IMR-90 (cell line): ENCODE data around the gene EEF1AKMT1. TPM values are rescaled to one million over a fixed set of nuclear protein-coding genes. Genes with fewer than 3 reads are reported as not detected.

Experiments
- ATAC-seq: fragments of 200-7000 bp; cut with Tn5 transposase; 2 replicates; pipeline ENCODE4 v1.9.1; 2020; ENCODE audit warnings: low read depth, mild to moderate bottlenecking, moderate library complexity
- BruUV-seq: library from RNA; stranded (reverse); fragments of 400-500 nt; replicated peaks from 2 replicates; lab custom pipeline; 2021; lab: Mats Ljungman, UMichigan
- CTCF ChIA-PET: fragments of 300-600 bp; formaldehyde crosslinking; extraction: SDS; loops from one replicate; lab custom pipeline; 2021; ENCODE audit warnings: antibody characterized with exemption; lab: Yijun Ruan, JAX
- POLR2A ChIA-PET: fragments of 300-600 bp; sonication (Branson Sonifier 250); formaldehyde crosslinking; loops from one replicate; lab custom pipeline; 2022; ENCODE audit warnings: antibody characterized with exemption; ENCODE audit not compliant: unreplicated experiment; lab: Charles Lee
- DNase-seq: peaks from one replicate; pipeline ENCODE4 v3.0.0; 2013
- H2AFZ ChIP-seq: replicated peaks from 2 replicates; pipeline ENCODE3; 2013; ENCODE audit warnings: low read length, mild to moderate bottlenecking; ENCODE audit not compliant: poor library complexity
- H2AK5ac ChIP-seq: 2 replicates; pipeline ENCODE4 v1.6.1; 2013; ENCODE audit warnings: low read depth, low read length, inconsistent platforms
- H2AK9ac ChIP-seq: replicated peaks from 2 replicates; pipeline ENCODE3; 2013; ENCODE audit warnings: mild to moderate bottlenecking, low read depth, low read length, moderate library complexity; ENCODE audit not compliant: poor library complexity
- H2BK120ac ChIP-seq: 2 replicates; pipeline ENCODE4 v1.6.1; 2013; ENCODE audit warnings: low read depth, low read length, inconsistent platforms
- H2BK15ac ChIP-seq: 3 replicates; pipeline ENCODE4 v1.6.1; 2013; ENCODE audit warnings: low read depth, low read length, inconsistent platforms
- H2BK20ac ChIP-seq: 2 replicates; pipeline ENCODE4 v1.6.1; 2013; ENCODE audit warnings: low read depth, mild to moderate bottlenecking, inconsistent platforms, low read length, moderate library complexity
- H2BK5ac ChIP-seq: 2 replicates; pipeline ENCODE4 v1.6.1; 2013; ENCODE audit warnings: mild to moderate bottlenecking, low read depth, low read length, inconsistent platforms; ENCODE audit not compliant: poor library complexity, severe bottlenecking
- H3K14ac ChIP-seq: replicated peaks from 2 replicates; pipeline ENCODE4 v1.6.1; 2013; ENCODE audit warnings: low read depth, low read length, inconsistent platforms
- H3K18ac ChIP-seq: 2 replicates; pipeline ENCODE4 v1.6.1; 2013; ENCODE audit warnings: low read depth, low read length, control low read depth
- H3K23ac ChIP-seq: 2 replicates; pipeline ENCODE4 v1.6.1; 2013; ENCODE audit warnings: low read depth, low read length, inconsistent platforms
- H3K27ac ChIP-seq: 2 replicates; pipeline ENCODE4 v1.5.1; 2013; ENCODE audit warnings: mild to moderate bottlenecking, control low read depth, low read length; ENCODE audit not compliant: insufficient read depth
- H3K27me3 ChIP-seq: 2 replicates; pipeline ENCODE4 v1.6.1; 2013; ENCODE audit warnings: low read length; ENCODE audit not compliant: control insufficient read depth, insufficient read depth
- H3K36me3 ChIP-seq: 2 replicates; pipeline ENCODE4 v1.6.1; 2013; ENCODE audit warnings: low read length, mixed read lengths; ENCODE audit not compliant: control insufficient read depth, insufficient read depth
- H3K4ac ChIP-seq: 2 replicates; pipeline ENCODE4 v1.6.1; 2013; ENCODE audit warnings: low read depth, low read length, inconsistent platforms
- H3K4me1 ChIP-seq: 2 replicates; pipeline ENCODE4 v1.6.1; 2013; ENCODE audit warnings: low read length, mixed read lengths; ENCODE audit not compliant: control insufficient read depth, insufficient read depth
- H3K4me2 ChIP-seq: 2 replicates; pipeline ENCODE4 v1.6.1; 2013; ENCODE audit warnings: low read depth, mild to moderate bottlenecking, control low read depth, low read length, moderate library complexity
- H3K4me3 ChIP-seq: 2 replicates; pipeline ENCODE4 v1.5.1; 2013; ENCODE audit warnings: low read depth, mild to moderate bottlenecking, control low read depth, low read length, moderate library complexity; ENCODE audit not compliant: insufficient read depth
- H3K56ac ChIP-seq: 2 replicates; pipeline ENCODE4 v1.6.1; 2013; ENCODE audit warnings: low read length, inconsistent platforms; ENCODE audit not compliant: insufficient read depth; ENCODE audit errors: extremely low read depth
- H3K79me1 ChIP-seq, 2 experiments: 2 replicates each; pipeline ENCODE4 v1.6.1; 2013; ENCODE audit warnings: low read length in 2 of 2, inconsistent platforms in 1 of 2, low read depth in 1 of 2
- H3K9ac ChIP-seq: 2 replicates; pipeline ENCODE4 v1.6.1; 2013; ENCODE audit warnings: low read depth, low read length, control low read depth
- H3K9me1 ChIP-seq: 2 replicates; pipeline ENCODE4 v1.6.1; 2013; ENCODE audit warnings: low read length, inconsistent platforms; ENCODE audit not compliant: insufficient read depth
- H3K9me3 ChIP-seq: 2 replicates; pipeline ENCODE4 v1.6.1; 2013; ENCODE audit warnings: low read length; ENCODE audit not compliant: control insufficient read depth, insufficient read depth
- H4K20me1 ChIP-seq: 2 replicates; pipeline ENCODE4 v1.6.1; 2013; ENCODE audit warnings: low read length, inconsistent platforms; ENCODE audit not compliant: insufficient read depth
- H4K5ac ChIP-seq: 2 replicates; pipeline ENCODE4 v1.6.1; 2013; ENCODE audit warnings: mild to moderate bottlenecking, low read depth, low read length, control low read depth
- H4K8ac ChIP-seq, 2 experiments: 2 replicates each; pipeline ENCODE4 v1.6.1; 2013; ENCODE audit warnings: low read depth in 2 of 2, low read length in 2 of 2, control low read depth in 1 of 2, inconsistent platforms in 1 of 2
- H4K91ac ChIP-seq: 2 replicates; pipeline ENCODE4 v1.6.1; 2013; ENCODE audit warnings: low read depth, low read length, inconsistent platforms; ENCODE audit not compliant: insufficient read depth
- CEBPB ChIP-seq: IDR thresholded peaks from 2 replicates; pipeline ENCODE4 v1.6.1; 2012; ENCODE audit warnings: low read depth, low read length, improper control_type of control experiment
- CHD1 ChIP-seq: IDR thresholded peaks from 2 replicates; pipeline ENCODE4 v1.6.1; 2012; ENCODE audit warnings: low read depth, low read length, improper control_type of control experiment
- FOS ChIP-seq: fragments of 150-350 bp; IDR thresholded peaks from 2 replicates; pipeline ENCODE4 v1.6.1; 2016; ENCODE audit warnings: low read depth, low read length
- MAFK ChIP-seq: IDR thresholded peaks from 2 replicates; pipeline ENCODE4 v1.6.1; 2012; ENCODE audit warnings: low read depth, low read length, improper control_type of control experiment
- MAZ ChIP-seq: IDR thresholded peaks from 2 replicates; pipeline ENCODE4 v1.6.1; 2012; ENCODE audit warnings: low read depth, mild to moderate bottlenecking, low read length, improper control_type of control experiment, moderate library complexity, borderline replicate concordance
- MXI1 ChIP-seq: IDR thresholded peaks from 2 replicates; pipeline ENCODE4 v1.6.1; 2012; ENCODE audit warnings: low read depth, mild to moderate bottlenecking, low read length, moderate library complexity, borderline replicate concordance
- NFE2L2 ChIP-seq: fragments of 150-350 bp; IDR thresholded peaks from 2 replicates; pipeline ENCODE4 v1.6.1; 2016; ENCODE audit warnings: low read depth, mild to moderate bottlenecking, low read length
- POLR2A ChIP-seq: IDR thresholded peaks from 2 replicates; pipeline ENCODE4 v1.6.1; 2012; ENCODE audit warnings: mild to moderate bottlenecking, low read depth, low read length
- RAD21 ChIP-seq: IDR thresholded peaks from 2 replicates; pipeline ENCODE4 v1.6.1; 2012; ENCODE audit warnings: low read length, improper control_type of control experiment
- RCOR1 ChIP-seq: IDR thresholded peaks from 2 replicates; pipeline ENCODE4 v1.6.1; 2012; ENCODE audit warnings: mild to moderate bottlenecking, low read length, improper control_type of control experiment; ENCODE audit not compliant: insufficient replicate concordance
- RFX5 ChIP-seq: IDR thresholded peaks from 2 replicates; pipeline ENCODE4 v1.8.0; 2012; ENCODE audit warnings: low read depth, mild to moderate bottlenecking, low read length, moderate library complexity
- SMC3 ChIP-seq: fragments of 150-350 bp; IDR thresholded peaks from 2 replicates; pipeline ENCODE4 v1.6.1; 2016; ENCODE audit warnings: low read depth, mild to moderate bottlenecking, antibody characterized with exemption, low read length, moderate library complexity
- WGBS, 2 experiments: methylation state at CpG; one replicate each; pipeline versions ENCODE4 v1.1.5 to v1.1.7; 2013; ENCODE audit warnings: missing lambda C conversion rate in 2 of 2; ENCODE audit not compliant: insufficient read length in 1 of 2; ENCODE audit errors: extremely low coverage in 2 of 2; 5-methylcytosine and 5-hydroxymethylcytosine counted together
- dilution Hi-C: fragments of 300-500 bp; cut with HindIII; formaldehyde crosslinking; loops from one replicate; pipeline ENCODE4 v1.14.3; 2018; ENCODE audit warnings: low sequenced_read_pairs; ENCODE audit not compliant: unreplicated experiment
- in situ Hi-C: fragments of 300-500 bp; cut with MboI; formaldehyde crosslinking; loops from 3 replicates; pipeline ENCODE4 v1.14.3; 2019; ENCODE audit warnings: low sequenced_read_pairs, inconsistent platforms, mixed read lengths
- intact Hi-C: fragments of 100-400 bp; cut with micrococcal nuclease; formaldehyde crosslinking; loops from 2 replicates; pipeline ENCODE4 v1.10.0; 2022
- polyA plus RNA-seq, 3 experiments: library from polyadenylated mRNA; depleted of rRNA; stranded (reverse); fragments of >200 nt; gene quantifications; 2 replicates each; pipeline ENCODE4 v1.2.3, GENCODE V29; 2012; ENCODE audit warnings: low replicate concordance in 1 of 3
- total RNA-seq: library from RNA; depleted of rRNA; stranded (reverse); fragments of >200 nt; gene quantifications from 2 replicates; pipeline ENCODE4 v1.2.3, GENCODE V29; 2012
- TF ChIP-seq, protein P1 (sequence below): fragments of 150-350 bp; IDR thresholded peaks from 2 replicates; pipeline ENCODE4 v1.6.1; 2017; ENCODE audit warnings: mild to moderate bottlenecking, antibody characterized with exemption, low read length, low read depth
- TF ChIP-seq, protein P2 (sequence below): fragments of 150-350 bp; IDR thresholded peaks from 2 replicates; pipeline ENCODE4 v1.6.1; 2016; ENCODE audit warnings: low read depth, mild to moderate bottlenecking, low read length, moderate library complexity, borderline replicate concordance

The EEF1AKMT1 gene
- total and polyA plus RNA-seq, 2 of the 4 experiments (the other 2 are of a cell fraction), result 10.0 to 10.6 TPM

DNA sequence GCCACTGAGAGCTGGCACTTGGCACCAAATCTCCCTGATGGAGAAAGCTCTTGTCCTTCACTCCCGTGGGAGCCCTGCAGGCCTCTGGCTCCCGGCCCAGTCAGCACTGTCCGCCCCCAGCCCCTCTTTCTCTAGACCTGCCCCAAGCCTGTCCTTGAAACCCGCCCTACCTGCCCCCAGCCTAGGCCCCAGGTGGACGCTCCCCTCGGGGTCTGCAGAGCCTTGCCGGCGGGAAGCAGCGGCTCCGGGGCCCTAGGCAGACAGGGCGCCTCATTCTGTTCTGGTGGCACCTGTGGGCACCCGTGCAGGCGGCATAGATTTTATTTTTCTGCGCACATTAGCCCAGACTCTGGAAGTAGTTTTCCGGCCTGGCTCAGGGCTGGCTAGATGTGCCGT is 52.7 kb downstream of the EEF1AKMT1 start (continued):
- TF ChIP-seq MAZ (no peak), MAFK (no peak), CHD1 (no peak), NFE2L2 (no peak), SMC3 (no peak)

DNA sequence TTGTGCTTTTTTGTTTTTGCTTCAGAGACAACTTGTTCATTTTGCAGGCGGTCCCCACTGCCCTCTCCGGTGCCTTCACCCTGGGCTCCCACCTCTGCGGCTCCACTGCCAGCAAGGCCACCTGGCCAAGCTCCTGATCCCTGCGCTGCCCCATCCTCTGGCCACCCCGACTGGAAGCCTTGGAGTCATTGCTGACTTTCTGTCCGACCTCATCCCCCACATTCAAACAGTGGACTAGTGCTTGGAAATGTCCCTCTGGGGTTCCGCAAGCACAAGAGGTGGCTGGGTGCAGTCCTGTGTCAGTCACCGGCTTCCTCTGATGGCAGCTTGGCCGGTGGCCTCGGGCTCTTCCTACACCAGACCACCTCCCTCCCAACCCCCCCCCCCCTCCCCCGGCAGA is 53.3 kb downstream of the EEF1AKMT1 start:
- BruUV-seq, result no TSS peak
- no peaks in the 10 kb centered on the region for H3K36me3 ChIP-seq
- H2AK9ac ChIP-seq, result no peak overlapping the region
- no peak overlapping the region for H3K9ac ChIP-seq
- H2AK5ac ChIP-seq, result no peak overlapping the region
- no peak overlapping the region for H4K5ac ChIP-seq
- no peak overlapping the region for H3K18ac ChIP-seq
- H4K20me1 ChIP-seq, result no peaks in the 10 kb centered on the region
- no peak overlapping the region for H4K8ac ChIP-seq
- CTCF ChIA-PET, result no interaction called here
- no peak overlapping the region for H3K56ac ChIP-seq
- no peak overlapping the region for H4K91ac ChIP-seq
- H2BK15ac ChIP-seq, result no peak overlapping the region
- H3K79me1 ChIP-seq, result no peaks in the 10 kb centered on the region
- H3K4me1 ChIP-seq, result peaks cover 2% of the 10 kb centered on the region; the same call in 1 of the 2 replicates
- H2BK20ac ChIP-seq, result no peak overlapping the region
- peaks cover 6% of the 10 kb centered on the region; the same call in 1 of the 2 replicates for H3K9me1 ChIP-seq
- DNase-seq (no peak), ATAC-seq (no peak)
- POLR2A ChIA-PET, result interaction anchor here (0.6 kb wide), 1 partner anchor 436 kb away, joined by 11 read pairs; no protein-coding TSS in a partner anchor
- no peaks in the 10 kb centered on the region for H3K9me3 ChIP-seq
- H3K23ac ChIP-seq, result no peak overlapping the region
- in situ Hi-C loops, result loop anchor here (25.0 kb wide), 1 partner anchor 533 kb away; the partner anchor contains the start of gene GJB2
- H3K27ac ChIP-seq, result no peak overlapping the region
- H3K4me3 ChIP-seq, result no peak overlapping the region
- dilution Hi-C loops, result no loop called here
- intact Hi-C loops, result no loop called here
- H2BK120ac ChIP-seq, result no peak overlapping the region
- peaks cover 7% of the 10 kb centered on the region; the same call in 1 of the 2 replicates for H3K27me3 ChIP-seq
- no peak overlapping the region for H3K4ac ChIP-seq
- no peak overlapping the region for H2BK5ac ChIP-seq
- H2AFZ ChIP-seq, result no peak overlapping the region
- no peak overlapping the region for H3K4me2 ChIP-seq
- WGBS, 2 experiments, result 80% methylated on average over 1 of the region's 11 CpGs; no CpG with 5 or more reads in 1 of the 2 experiments
- no peak overlapping the region for H3K14ac ChIP-seq
- TF ChIP-seq MAFK, result no peak
- no peak for TF ChIP-seq MXI1
- TF ChIP-seq FOS, result no peak
- TF ChIP-seq RAD21, result no peak
- TF ChIP-seq RFX5, result no peak
- TF ChIP-seq POLR2A, result no peak
- no peak for TF ChIP-seq CHD1
- TF ChIP-seq, protein P1, sequence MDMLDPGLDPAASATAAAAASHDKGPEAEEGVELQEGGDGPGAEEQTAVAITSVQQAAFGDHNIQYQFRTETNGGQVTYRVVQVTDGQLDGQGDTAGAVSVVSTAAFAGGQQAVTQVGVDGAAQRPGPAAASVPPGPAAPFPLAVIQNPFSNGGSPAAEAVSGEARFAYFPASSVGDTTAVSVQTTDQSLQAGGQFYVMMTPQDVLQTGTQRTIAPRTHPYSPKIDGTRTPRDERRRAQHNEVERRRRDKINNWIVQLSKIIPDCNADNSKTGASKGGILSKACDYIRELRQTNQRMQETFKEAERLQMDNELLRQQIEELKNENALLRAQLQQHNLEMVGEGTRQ, result no peak
- no peak for TF ChIP-seq SMC3
- no peak for TF ChIP-seq RCOR1
- TF ChIP-seq NFE2L2, result no peak
- TF ChIP-seq, protein P2, sequence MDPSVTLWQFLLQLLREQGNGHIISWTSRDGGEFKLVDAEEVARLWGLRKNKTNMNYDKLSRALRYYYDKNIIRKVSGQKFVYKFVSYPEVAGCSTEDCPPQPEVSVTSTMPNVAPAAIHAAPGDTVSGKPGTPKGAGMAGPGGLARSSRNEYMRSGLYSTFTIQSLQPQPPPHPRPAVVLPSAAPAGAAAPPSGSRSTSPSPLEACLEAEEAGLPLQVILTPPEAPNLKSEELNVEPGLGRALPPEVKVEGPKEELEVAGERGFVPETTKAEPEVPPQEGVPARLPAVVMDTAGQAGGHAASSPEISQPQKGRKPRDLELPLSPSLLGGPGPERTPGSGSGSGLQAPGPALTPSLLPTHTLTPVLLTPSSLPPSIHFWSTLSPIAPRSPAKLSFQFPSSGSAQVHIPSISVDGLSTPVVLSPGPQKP, result no peak
- no peak for TF ChIP-seq CEBPB
